Tibial nerve (tissue), 4 donors: Measurements from ENCODE around the gene OTOG. TPM values are rescaled to one million over a fixed set of nuclear protein-coding genes. Genes with fewer than 3 reads are reported as not detected.

Experiments
- DNase-seq, 2 donors: peaks; one replicate each; pipeline ENCODE4 v3.0.0-alpha.2; 2019; ENCODE audit warnings: low spot score in 2 of 2
- H3K27ac ChIP-seq, 4 donors: fragments of 200-600 bp; sonication (generic) in 3 of 4; one replicate each; pipeline ENCODE4 v1.5.1; 2017 to 2019; ENCODE audit warnings: mild to moderate bottlenecking in 1 of 4
- H3K27me3 ChIP-seq, 2 donors: fragments of 200-600 bp; sonication (generic) in 1 of 2; one replicate each; pipeline versions ENCODE4 v1.5.1 to v1.6.0; 2017 to 2019
- H3K36me3 ChIP-seq, 3 donors: fragments of 200-600 bp; sonication (generic); one replicate each; pipeline ENCODE4 v1.5.1; 2018 to 2019
- H3K4me1 ChIP-seq, 4 donors: fragments of 200-600 bp; sonication (generic) in 3 of 4; one replicate each; pipeline ENCODE4 v1.5.1; 2017 to 2019
- H3K4me3 ChIP-seq, 4 donors: fragments of 200-600 bp; sonication (generic) in 3 of 4; one replicate each; pipeline ENCODE4 v1.5.1; 2017 to 2019; ENCODE audit warnings: mild to moderate bottlenecking in 1 of 4, moderate library complexity in 1 of 4
- H3K9me3 ChIP-seq, 4 donors: fragments of 200-600 bp; sonication (generic) in 3 of 4; one replicate each; pipeline ENCODE4 v1.5.1; 2017 to 2019
- CTCF ChIP-seq, 5 experiments: fragments of 200-600 bp in 3 of 5; fragments of 450-650 bp in 2 of 5; sonication (generic) in 3 of 5; IDR thresholded peaks; one replicate each; pipeline ENCODE4 v1.5.1; 2016 to 2019; ENCODE audit warnings: antibody characterized with exemption in 5 of 5, mild to moderate bottlenecking in 3 of 5, moderate library complexity in 2 of 5
- EP300 ChIP-seq, 2 donors: sonication (generic); formaldehyde crosslinking; IDR thresholded peaks; one replicate each; pipeline ENCODE4 v1.6.1; 2017; ENCODE audit warnings: antibody characterized with exemption in 2 of 2, mild to moderate bottlenecking in 1 of 2
- POLR2A ChIP-seq, 2 donors: fragments of 450-650 bp; IDR thresholded peaks; one replicate each; pipeline ENCODE4 v1.6.1; 2017; ENCODE audit warnings: antibody characterized with exemption in 2 of 2, mild to moderate bottlenecking in 2 of 2, moderate library complexity in 2 of 2
- WGBS, 2 donors: methylation state at CpG; one replicate each; pipeline ENCODE4 v1.1.5; 2018; 5-methylcytosine and 5-hydroxymethylcytosine counted together
- total RNA-seq, 4 donors: library from RNA; depleted of rRNA; stranded (reverse); fragments of >200 nt; gene quantifications; one replicate each; pipeline ENCODE4 v1.1.0, GENCODE V29; 2016

OTOG gene
- total RNA-seq, 4 donors from 2014 or later, result not detected

- WGBS, 2 donors, result 71 to 79% methylated on average over 5 of the region's 5 CpGs
- TF ChIP-seq CTCF (IDR thresholded peaks at IDR 0.05), result no peak
- no peak for TF ChIP-seq EP300 (IDR thresholded peaks at IDR 0.05)
- no peak for TF ChIP-seq POLR2A (IDR thresholded peaks at IDR 0.05)
Observed at GRCh38 chr11:17629113-17629512, 82.1 kb downstream of the OTOG start.

GRCh38 chr11:17630936-17631335 lies 83.9 kb downstream of the OTOG start:
- no peaks in the 10 kb centered on the region for H3K27me3 ChIP-seq
- peaks cover 0 to 5% (median 0%) of the 10 kb centered on the region in 4 donors for H3K9me3 ChIP-seq
- H3K36me3 ChIP-seq, result no peaks in the 10 kb centered on the region
- DNase-seq, result no peak
- TF ChIP-seq EP300 (IDR thresholded peaks at IDR 0.05), result no peak
- TF ChIP-seq CTCF (IDR thresholded peaks at IDR 0.05), result no peak
- no peak for TF ChIP-seq POLR2A (IDR thresholded peaks at IDR 0.05)
- H3K4me3 ChIP-seq, result no peak overlapping the region
- WGBS, 2 donors, result 65 to 66% methylated on average over 2 of the region's 2 CpGs
- no peak overlapping the region for H3K27ac ChIP-seq
- H3K4me1 ChIP-seq, result no peaks in the 10 kb centered on the region

More at GRCh38 chr11:17629113-17629512, 82.1 kb downstream of the OTOG start:
- H3K4me1 ChIP-seq, result no peaks in the 10 kb centered on the region
- H3K27me3 ChIP-seq, result no peaks in the 10 kb centered on the region
- no peaks in the 10 kb centered on the region for H3K36me3 ChIP-seq
- no peak overlapping the region for H3K4me3 ChIP-seq
- DNase-seq, result no peak
- no peak overlapping the region for H3K27ac ChIP-seq
- peaks cover 0 to 12% (median 0%) of the 10 kb centered on the region in 4 donors for H3K9me3 ChIP-seq

- Histone ChIP-seq H3K9me3 (no peaks in the 10 kb centered on the region), H3K4me1 (no peaks in the 10 kb centered on the region), H3K36me3 (no peaks in the 10 kb centered on the region), H3K27me3 (no peaks in the 10 kb centered on the region), H3K27ac (no peak overlapping the region), H3K4me3 (no peak overlapping the region)
- DNase-seq, result no peak
- TF ChIP-seq EP300 (IDR thresholded peaks at IDR 0.05) (no peak), POLR2A (IDR thresholded peaks at IDR 0.05) (no peak), CTCF (IDR thresholded peaks at IDR 0.05) (no peak)
- 87 to 89% methylated on average over 17 to 19 of the region's 19 CpGs for WGBS, 2 donors
Observed at GRCh38 chr11:17631702-17632365, 84.8 kb downstream of the OTOG start.

GRCh38 chr11:17633279-17633986 lies 86.4 kb downstream of the OTOG start:
- Histone ChIP-seq H3K27ac (no peak overlapping the region), H3K27me3 (no peaks in the 10 kb centered on the region), H3K4me1 (no peaks in the 10 kb centered on the region), H3K4me3 (no peak overlapping the region), H3K36me3 (no peaks in the 10 kb centered on the region), H3K9me3 (no peaks in the 10 kb centered on the region)
- TF ChIP-seq EP300 (IDR thresholded peaks at IDR 0.05), result no peak
- no peak for TF ChIP-seq POLR2A (IDR thresholded peaks at IDR 0.05)
- no peak for TF ChIP-seq CTCF (IDR thresholded peaks at IDR 0.05)
- 88 to 92% methylated on average over 10 to 11 of the region's 11 CpGs for WGBS, 2 donors
- no peak for DNase-seq
